ENCODE measurements around the gene HOXA3. TPM values are rescaled to one million over a fixed set of nuclear protein-coding genes. Genes with fewer than 3 reads are reported as not detected.
A peak's percentile ranks its signal among the peaks of the same experiment; 100 is the strongest.

The HOXA3 gene
- total RNA-seq, 1 donor from 2014 or later: not detected

DNA sequence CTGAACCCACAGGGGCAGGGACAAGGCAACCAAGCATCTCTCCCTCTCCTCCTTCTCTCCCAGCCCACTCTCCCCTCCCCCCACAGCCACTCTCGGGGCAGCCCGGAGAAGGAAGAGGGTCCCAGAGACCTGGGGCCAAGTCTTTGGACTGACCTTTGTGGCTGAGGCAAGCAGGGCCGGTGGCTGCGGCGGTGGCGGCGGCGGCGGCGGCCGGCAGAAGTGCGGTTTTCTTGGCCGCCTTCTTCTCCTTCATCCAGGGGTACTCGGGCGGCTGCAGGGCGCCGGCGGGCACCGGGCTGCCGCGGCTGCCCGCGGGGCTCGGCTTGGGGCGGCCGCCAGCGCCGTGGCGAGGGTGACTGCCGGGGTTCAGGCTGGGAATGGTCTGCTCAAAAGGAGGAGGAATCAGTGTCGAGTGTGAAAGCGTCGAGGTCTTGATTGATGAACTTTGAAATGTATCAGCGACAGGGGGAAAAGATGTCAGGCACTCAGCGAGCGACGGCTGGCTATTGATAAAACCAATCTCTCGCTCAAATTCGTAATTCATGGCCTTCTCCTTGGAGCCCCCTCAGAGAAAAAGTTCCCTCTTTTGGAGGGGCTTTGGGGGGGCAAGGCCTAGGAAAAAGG, 50.3 kb downstream of the HOXA3 start:
- Mint-ChIP-seq H3K9me3 (no peaks in the 10 kb centered on the region), H3K27me3 (peaks cover 71% of the 10 kb centered on the region), H3K4me3 (peak overlapping the region; percentile 36), H3K4me1 (peaks cover 31% of the 10 kb centered on the region), H3K36me3 (ENCODE audit: low read depth) (peaks cover 10% of the 10 kb centered on the region), H3K27ac (no peak overlapping the region)
- TF ChIP-seq, protein P1, sequence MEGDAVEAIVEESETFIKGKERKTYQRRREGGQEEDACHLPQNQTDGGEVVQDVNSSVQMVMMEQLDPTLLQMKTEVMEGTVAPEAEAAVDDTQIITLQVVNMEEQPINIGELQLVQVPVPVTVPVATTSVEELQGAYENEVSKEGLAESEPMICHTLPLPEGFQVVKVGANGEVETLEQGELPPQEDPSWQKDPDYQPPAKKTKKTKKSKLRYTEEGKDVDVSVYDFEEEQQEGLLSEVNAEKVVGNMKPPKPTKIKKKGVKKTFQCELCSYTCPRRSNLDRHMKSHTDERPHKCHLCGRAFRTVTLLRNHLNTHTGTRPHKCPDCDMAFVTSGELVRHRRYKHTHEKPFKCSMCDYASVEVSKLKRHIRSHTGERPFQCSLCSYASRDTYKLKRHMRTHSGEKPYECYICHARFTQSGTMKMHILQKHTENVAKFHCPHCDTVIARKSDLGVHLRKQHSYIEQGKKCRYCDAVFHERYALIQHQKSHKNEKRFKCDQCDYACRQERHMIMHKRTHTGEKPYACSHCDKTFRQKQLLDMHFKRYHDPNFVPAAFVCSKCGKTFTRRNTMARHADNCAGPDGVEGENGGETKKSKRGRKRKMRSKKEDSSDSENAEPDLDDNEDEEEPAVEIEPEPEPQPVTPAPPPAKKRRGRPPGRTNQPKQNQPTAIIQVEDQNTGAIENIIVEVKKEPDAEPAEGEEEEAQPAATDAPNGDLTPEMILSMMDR (IDR thresholded peaks at IDR 0.05): no peak
- ATAC-seq (ENCODE audit: low read depth) (no peak), DNase-seq (no peak)
- ChIA-PET POLR2A (no interaction called here), CTCF (no interaction called here)
- intact Hi-C loops (cut with micrococcal nuclease): no loop called here

DNA sequence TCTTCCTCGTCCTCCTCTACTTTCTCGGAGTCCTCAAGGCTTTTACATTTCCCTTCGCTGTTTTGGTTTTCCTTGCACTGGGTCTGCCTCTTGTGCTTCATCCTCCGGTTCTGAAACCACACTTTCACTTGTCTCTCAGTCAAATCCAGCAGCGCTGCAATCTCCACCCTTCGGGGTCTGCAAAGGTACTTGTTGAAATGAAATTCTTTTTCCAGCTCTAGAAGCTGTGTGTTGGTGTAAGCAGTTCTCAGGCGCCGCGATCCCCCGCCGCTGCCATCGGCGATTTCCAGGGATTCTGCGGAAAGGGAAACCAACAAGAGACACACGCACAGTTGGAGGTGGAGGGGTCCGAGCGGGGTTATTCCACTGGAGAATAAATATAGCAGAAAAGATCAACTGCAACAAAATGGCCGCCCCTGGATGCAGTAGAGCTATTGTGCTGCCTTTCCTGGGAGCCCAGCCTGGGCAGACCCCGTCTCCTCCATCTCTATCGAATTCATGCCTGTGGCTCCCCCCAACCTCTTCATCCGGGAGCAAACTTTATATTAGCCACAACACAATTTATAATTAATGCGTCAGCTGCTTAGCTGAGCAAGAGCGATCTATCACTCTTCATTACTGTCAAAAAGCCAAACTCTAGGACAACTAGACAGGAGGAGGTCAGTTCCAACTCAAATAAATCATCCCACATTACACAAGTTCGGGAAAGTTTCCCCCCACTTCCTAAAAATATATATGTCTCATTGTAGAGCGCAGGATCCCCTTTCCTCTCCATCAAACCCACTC, 51.0 kb downstream of the HOXA3 start:
- Mint-ChIP-seq H3K4me1 (peaks cover 33% of the 10 kb centered on the region), H3K27ac (no peak overlapping the region), H3K36me3 (ENCODE audit: low read depth) (peaks cover 12% of the 10 kb centered on the region), H3K4me3 (no peak overlapping the region), H3K9me3 (no peaks in the 10 kb centered on the region), H3K27me3 (peaks cover 71% of the 10 kb centered on the region)
- no peak for ATAC-seq (ENCODE audit: low read depth)
- intact Hi-C loops (cut with micrococcal nuclease): no loop called here
- CTCF ChIA-PET: no interaction called here
- TF ChIP-seq, protein P1 (IDR thresholded peaks at IDR 0.05): no peak
- POLR2A ChIA-PET: no interaction called here
- no peak for DNase-seq

DNA sequence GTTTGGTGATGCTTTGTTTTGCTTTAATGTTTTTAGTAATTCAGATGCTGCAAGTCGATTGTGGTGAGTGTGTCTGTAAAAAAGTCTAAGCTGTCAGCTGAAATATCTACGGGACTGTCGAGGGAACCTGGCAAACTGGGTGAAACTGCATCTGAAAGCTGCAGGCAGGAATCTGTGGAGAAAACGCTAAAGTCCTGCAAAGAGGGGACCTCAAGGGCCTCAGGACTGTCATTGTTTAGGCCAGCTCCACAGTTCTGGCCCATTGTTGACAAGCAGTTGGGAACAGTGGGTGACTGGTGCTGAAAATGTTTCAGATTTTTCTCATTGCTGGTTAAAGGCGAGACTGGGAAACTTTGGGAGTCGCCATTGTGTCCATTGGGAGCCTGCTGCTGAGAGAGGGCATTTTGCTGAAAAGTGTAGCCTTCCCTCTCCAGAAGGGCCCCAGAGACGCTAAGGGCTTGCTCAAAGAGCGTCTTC, 51.7 kb downstream of the HOXA3 start:
- peaks cover 67% of the 10 kb centered on the region for H3K27me3 Mint-ChIP-seq
- ChIA-PET POLR2A (no interaction called here), CTCF (no interaction called here)
- DNase-seq: no peak
- H3K27ac Mint-ChIP-seq: no peak overlapping the region
- H3K36me3 Mint-ChIP-seq (ENCODE audit: low read depth): peaks cover 14% of the 10 kb centered on the region
- peaks cover 34% of the 10 kb centered on the region for H3K4me1 Mint-ChIP-seq
- no peak overlapping the region for H3K4me3 Mint-ChIP-seq
- ATAC-seq (ENCODE audit: low read depth): no peak
- intact Hi-C loops (cut with micrococcal nuclease): no loop called here
- TF ChIP-seq, protein P1 (IDR thresholded peaks at IDR 0.05): no peak
- H3K9me3 Mint-ChIP-seq: no peaks in the 10 kb centered on the region

DNA sequence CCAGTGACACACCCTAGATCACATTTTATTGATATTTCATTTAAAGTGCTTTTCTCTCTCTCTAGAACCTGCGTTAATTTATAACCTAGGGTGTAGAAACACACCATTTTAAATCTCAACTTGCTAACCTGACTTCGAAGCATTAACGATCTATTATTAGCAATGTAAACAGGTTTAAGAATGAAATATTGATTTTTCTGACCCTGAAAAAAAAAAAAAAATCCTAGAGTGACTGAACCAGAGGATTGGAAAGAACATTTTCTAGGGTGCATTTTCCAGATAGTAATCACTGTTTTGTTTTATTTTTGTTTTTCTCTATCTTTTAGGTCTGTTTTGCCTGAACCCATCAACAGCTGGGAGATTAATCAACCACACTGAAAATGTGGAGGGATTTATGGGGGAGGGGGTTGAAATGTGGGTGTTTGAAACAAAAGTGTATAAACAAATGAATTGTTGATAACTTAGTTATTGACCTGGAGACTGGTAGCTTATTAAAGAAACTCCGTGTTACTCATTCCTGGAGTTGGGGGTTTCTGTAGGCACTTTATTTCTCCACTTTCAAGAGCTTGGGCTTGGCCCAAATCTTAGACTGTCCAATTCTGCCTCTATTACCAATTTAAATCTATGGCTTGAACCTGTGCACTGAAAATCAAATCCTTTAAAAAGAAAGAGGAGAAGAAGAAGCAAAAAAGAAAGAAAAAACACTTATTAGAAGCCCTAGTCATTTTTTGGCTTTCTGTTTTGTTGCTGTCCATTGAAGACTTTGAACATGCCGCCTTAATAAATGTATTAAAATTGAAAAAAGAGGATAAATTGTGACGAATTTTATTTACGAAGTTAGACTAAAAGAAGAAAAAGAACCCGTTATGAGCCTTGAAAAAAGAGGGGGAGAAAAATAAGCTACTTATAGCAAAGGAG, 52.7 kb downstream of the HOXA3 start:
- Mint-ChIP-seq H3K27ac (no peak overlapping the region), H3K4me3 (no peak overlapping the region), H3K27me3 (peaks cover 72% of the 10 kb centered on the region), H3K4me1 (peaks cover 44% of the 10 kb centered on the region), H3K9me3 (no peaks in the 10 kb centered on the region), H3K36me3 (ENCODE audit: low read depth) (peaks cover 15% of the 10 kb centered on the region)
- no peak for ATAC-seq (ENCODE audit: low read depth)
- intact Hi-C loops (cut with micrococcal nuclease): loop anchor here (5.0 kb wide), 8 partner anchors 63 to 1247 kb away; partner anchors contain the start of genes HIBADH, SNX10 and TAX1BP1
- TF ChIP-seq, protein P1 (IDR thresholded peaks at IDR 0.05): no peak
- no peak for DNase-seq
- POLR2A ChIA-PET: no interaction called here
- CTCF ChIA-PET: interaction anchor here (3.7 kb wide), 1 partner anchor 245 kb away, joined by 11 read pairs; no protein-coding TSS in a partner anchor
